Measurements from ENCODE around the gene MPO.

DNA sequence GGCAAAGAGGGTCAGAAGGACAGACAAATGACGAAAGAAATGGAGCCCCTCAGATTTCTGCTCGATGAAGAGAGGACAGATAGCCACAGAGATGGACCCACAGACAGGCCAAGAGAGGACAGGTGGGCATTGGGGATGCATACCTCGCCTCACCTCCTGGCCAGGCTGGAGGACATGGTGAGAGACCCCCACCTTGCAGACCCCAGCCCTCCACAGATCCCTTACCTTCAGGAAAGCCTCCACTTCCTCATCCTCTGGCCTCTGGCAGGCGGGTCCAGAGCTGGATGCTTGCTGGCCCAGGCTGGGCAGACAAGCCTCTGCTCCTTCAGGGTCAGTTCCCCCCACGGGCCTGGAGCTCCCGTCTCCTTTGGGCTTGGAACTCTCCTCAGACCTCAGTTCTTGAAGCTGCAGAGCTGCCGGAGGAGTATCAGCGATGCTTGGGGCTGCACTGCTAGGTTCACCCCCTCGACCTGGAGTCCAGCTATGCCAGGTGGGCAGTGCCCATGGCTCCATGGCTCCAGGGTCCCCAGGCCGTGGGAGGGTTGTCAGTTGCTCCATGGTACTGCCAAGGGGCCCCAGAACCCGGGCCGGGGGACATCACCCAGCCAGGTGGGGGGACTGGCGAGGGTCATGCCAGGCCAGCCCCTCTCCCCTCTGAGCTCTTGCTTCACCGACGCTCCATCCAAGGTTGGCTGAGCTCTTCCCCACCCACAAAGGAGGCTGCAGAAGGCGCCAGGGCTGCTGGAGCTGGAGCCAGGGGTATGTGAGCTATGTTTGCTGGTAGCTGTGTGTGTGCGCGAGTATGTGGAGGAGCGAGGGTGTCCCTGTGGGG lies 46.8 kb upstream of the MPO start:
- no peak for TF ChIP-seq EP300 (IDR thresholded peaks at IDR 0.05)
- TF ChIP-seq, protein P1, sequence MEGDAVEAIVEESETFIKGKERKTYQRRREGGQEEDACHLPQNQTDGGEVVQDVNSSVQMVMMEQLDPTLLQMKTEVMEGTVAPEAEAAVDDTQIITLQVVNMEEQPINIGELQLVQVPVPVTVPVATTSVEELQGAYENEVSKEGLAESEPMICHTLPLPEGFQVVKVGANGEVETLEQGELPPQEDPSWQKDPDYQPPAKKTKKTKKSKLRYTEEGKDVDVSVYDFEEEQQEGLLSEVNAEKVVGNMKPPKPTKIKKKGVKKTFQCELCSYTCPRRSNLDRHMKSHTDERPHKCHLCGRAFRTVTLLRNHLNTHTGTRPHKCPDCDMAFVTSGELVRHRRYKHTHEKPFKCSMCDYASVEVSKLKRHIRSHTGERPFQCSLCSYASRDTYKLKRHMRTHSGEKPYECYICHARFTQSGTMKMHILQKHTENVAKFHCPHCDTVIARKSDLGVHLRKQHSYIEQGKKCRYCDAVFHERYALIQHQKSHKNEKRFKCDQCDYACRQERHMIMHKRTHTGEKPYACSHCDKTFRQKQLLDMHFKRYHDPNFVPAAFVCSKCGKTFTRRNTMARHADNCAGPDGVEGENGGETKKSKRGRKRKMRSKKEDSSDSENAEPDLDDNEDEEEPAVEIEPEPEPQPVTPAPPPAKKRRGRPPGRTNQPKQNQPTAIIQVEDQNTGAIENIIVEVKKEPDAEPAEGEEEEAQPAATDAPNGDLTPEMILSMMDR (IDR thresholded peaks at IDR 0.05): no peak

Data from ovary (tissue), 3 donors.